ENCODE results near the gene NT5M.
A peak's percentile ranks its signal among the peaks of the same experiment; 100 is the strongest.
"Not testable (repeated sequence)": the region's sequence is repeated elsewhere in the genome, so short reads cannot be mapped to it uniquely, and the experiment has no call there.

The NT5M gene

GRCh38 chr17:17303010-17303846 lies at the start of gene NT5M:
NT5M (plus strand) TSS chr17:17303373; CDS start chr17:17303551, 178 bp downstream.
- DNase-seq (ENCODE audit: low read depth), result peak; percentile 29

DNA sequence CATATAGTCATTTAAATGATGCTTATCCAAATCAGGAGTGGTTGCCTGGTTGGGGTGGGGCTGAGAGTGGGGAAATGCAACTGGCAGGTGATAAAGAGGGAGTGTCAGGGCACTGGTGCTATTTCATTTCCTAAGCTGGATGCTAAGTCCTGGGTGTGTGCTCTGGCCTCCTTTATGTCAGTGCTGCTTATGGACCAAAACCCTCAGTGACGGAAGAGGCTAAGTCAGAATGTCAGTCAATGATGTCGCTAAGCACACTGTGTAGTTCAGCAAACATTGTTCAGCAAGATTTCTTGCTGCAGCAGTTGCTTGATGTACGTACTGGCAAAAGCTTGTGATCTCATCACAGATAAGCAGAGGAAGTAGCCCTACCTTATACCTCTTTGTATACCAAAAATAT lies 49.8 kb upstream of the NT5M start:
- DNase-seq (ENCODE audit: low read depth), result no peak

GRCh38 chr17:17254036-17254435 lies 49.1 kb upstream of the NT5M start:
- no peak for DNase-seq (ENCODE audit: low read depth)

DNA sequence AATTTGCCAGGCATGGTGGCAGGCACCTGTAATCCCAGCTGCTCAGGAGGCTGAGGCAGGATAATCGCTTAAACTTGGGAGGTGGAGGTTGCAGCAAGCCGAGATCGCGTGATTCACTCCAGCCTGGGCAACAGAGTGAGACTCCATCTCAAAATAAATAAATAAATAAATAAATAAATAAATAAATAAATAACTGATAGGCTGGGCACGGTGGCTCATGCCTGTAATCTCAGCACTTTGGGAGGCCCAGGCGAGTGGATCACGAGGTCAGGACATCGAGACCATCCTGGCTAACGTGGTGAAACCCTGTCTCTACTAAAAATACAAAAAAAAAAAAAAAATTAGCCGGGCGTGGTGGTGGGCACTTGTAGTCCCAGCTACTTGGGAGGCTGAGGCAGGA lies 47.5 kb upstream of the NT5M start:
- DNase-seq (ENCODE audit: low read depth), result not testable (repeated sequence)

DNA sequence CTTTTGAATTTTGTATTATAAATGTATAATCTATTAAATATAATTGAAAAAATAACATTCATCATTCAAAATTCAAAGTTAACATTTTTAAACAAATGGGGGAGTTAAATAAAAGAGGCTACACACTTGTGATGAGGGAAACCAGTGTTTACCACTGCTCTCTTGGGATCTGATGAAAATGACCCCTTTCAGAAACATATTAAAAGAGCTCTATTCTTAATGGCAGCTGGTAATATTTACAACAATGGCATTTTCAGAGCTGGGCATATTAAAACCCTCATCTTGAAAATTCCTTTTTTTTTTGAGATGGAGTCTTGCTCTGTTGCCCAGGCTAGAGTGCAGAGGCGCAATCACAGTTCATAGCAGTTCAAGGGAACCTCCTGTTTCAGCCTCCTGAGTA lies 46.9 kb upstream of the NT5M start:
- no peak for DNase-seq (ENCODE audit: low read depth)

- DNase-seq (ENCODE audit: low read depth), result no peak
Observed at GRCh38 chr17:17258011-17258410, 45.2 kb upstream of the NT5M start.

- no peak for DNase-seq (ENCODE audit: low read depth)
Observed at GRCh38 chr17:17258998-17259397, 44.2 kb upstream of the NT5M start.

DNA sequence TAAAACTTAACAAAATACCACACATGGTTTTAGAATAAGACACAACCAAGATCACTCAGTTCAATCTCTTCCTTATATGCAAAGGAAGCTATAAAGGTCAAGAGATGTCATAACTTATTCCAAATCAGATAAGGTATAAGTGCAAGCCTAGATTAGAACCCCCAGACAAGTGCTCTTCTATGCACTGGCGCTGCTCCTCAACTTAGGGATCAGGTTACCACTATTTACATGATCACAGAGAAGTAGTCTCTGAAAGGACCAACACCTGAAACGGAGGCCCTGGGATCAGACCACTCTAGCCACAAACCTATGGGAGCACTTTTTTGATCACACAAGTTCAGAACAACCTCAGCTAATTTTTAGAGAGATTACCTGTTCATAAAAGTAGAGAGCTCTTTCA lies 38.7 kb upstream of the NT5M start:
- no peak for DNase-seq (ENCODE audit: low read depth)

- no peak for DNase-seq (ENCODE audit: low read depth)
Observed at GRCh38 chr17:17269926-17270773, 33.0 kb upstream of the NT5M start.

DNA sequence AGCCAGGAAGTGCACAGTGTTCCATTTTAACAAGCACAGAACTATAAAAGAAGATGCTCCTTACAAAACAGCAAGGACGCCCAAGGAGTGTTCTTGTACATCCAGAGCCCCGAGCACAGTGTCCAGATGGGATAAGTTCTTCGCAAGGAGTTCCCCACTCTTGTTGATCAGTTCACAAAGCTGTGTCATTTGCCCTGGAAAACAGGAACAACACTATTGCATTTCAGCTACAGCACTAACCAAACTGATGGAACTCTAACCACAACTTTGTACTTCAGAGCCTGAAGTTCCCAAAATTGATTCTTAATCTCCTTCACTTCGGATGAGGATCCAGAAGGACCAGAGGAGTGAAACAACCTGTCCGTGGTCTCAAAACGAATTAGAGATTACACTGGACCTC lies 27.2 kb upstream of the NT5M start:
- no peak for DNase-seq (ENCODE audit: low read depth)

DNA sequence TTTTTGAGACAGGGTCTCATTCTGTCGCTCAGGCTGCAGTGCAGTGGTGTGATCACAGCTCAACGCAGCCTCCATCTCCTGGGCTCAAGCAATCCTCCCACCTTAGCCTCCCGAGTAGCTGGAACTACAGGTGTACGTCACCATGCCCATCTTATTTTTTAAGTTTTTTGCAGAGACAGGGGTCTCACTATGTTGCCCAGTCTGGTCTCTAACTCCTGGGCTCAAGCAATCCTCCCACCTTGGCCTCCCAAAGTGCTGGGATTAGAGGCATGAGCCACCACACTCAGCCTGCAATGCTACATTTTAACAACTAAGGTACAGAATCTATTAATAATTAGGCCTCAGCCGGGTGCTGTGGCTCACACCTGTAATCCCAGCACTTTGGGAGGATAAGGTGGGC lies 25.7 kb upstream of the NT5M start:
- not testable (repeated sequence) for DNase-seq (ENCODE audit: low read depth)

DNA sequence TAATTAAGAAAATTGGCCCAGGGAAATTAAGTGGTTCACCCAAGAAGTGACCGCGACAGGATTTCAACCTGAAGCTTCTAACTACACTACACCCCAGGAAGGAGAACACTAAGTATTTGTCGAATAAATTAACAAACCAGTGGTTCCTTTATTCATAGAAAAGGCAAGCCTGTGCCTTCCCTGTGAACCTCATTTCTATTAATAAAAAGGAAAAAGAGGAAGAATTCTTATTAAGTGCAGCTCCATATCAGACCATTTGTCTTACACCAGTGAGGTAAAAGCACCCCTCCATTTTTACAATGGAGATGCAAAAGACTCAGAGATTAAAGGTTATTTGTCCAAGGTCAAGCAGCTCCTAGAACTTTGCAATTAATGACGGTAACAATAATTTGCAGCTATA lies 23.9 kb upstream of the NT5M start:
- no peak for DNase-seq (ENCODE audit: low read depth)

GRCh38 chr17:17280613-17281549 lies 22.3 kb upstream of the NT5M start, which contains the start of gene COPS3:
COPS3 (minus strand) TSS chr17:17281246; CDS start chr17:17281186, 60 bp downstream.
- DNase-seq (ENCODE audit: low read depth), result peak; percentile 96

DNA sequence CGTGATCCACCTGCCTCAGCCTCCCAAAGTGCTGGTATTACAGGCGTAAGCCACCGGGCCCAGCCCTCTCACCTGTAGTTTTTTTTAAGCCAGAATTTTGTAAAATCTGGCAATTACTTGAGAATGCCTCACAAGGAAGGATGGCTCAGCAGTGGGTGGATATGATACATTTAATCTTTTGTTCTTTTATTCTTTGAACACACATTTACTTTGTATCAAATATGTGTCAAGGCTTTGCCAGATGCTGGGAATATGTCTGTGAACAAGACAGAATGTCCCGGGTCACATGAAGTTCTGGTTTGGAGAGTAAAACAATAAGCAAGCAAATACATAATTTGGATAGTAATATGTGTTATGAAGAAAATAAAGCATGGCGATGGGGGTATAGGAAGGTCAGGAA lies 17.2 kb upstream of the NT5M start:
- DNase-seq (ENCODE audit: low read depth), result no peak

- DNase-seq (ENCODE audit: low read depth), result no peak
Observed at GRCh38 chr17:17289086-17289485, 14.1 kb upstream of the NT5M start.

GRCh38 chr17:17289701-17290100 lies 13.5 kb upstream of the NT5M start:
- DNase-seq (ENCODE audit: low read depth), result no peak

DNA sequence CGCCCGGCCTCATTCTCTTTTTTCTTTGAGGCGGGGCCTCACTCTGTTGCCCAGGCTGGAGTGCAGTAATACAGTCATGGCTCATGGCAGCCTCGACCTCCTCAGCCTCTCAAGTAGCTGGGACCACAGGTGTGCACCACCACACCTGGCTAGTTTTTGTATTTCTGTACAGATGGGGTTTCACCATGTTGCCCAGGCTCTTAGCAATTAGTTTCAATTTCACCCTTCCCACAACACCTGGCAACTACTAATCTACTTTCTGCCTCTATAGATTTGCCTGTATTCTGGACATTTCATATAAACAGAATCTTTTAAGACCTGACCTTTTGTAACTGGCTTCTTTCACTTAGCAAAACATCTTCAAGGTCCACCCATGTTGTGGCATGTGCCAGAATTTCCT lies 8.0 kb upstream of the NT5M start:
- DNase-seq (ENCODE audit: low read depth), result no peak

DNA sequence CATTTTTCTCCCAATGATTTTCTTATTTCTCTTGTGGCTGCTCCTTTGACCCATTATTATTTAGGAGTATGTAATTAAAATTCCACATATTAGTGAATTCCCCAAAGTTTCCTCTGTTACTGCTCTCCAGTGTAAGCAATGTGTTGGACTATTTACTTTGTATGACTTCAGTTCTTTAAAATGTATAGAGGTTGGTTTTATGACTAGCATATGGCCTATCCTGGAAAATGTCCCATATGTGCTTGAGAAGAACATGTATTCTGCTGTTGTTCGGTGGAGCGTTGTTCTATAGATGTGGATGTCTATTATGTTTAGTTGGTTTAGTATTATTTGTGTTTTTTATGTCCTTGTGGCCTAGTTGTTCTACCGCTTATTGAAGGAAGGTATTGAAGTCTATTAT lies 6.0 kb upstream of the NT5M start:
- no peak for DNase-seq (ENCODE audit: low read depth)

- peak; percentile 45 for DNase-seq (ENCODE audit: low read depth)
Observed at GRCh38 chr17:17298108-17298507, 5.1 kb upstream of the NT5M start.

- DNase-seq (ENCODE audit: low read depth), result peak; percentile 28
Observed at GRCh38 chr17:17300624-17301568, 2.3 kb upstream of the NT5M start.

DNA sequence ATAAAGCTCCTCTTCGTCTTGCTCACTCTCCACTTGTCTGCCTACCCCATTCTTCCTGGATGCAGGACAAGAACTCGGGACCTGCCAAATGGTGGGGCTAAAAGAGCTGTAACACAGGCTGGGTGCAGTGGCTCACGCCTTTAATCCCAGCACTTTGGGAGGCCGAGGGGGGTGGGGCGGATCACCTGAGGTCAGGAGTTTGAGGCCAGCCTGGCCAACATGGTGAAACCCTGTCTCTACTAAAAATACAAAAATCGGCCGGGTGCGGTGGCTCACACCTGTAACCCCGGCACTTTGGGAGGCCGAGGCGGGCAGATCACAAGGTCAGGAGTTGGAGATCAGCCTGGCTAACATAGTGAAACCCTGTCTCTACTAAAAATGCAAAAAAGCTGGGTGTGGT lies 1.5 kb upstream of the NT5M start:
- DNase-seq (ENCODE audit: low read depth), result not testable (repeated sequence)

Measured in stromal cell of bone marrow (primary cell).